Peyer's patch (tissue), 4 donors: ENCODE data around the gene SEPTIN12. TPM values are rescaled to one million over a fixed set of nuclear protein-coding genes. Genes with fewer than 3 reads are reported as not detected.

Experiments used
- DNase-seq, 3 donors: peaks; one replicate each; pipeline ENCODE4 v3.0.0-alpha.2; 2017 to 2019
- H3K27ac ChIP-seq, 4 donors: fragments of 200-600 bp; sonication (generic); one replicate each; pipeline ENCODE4 v1.5.1; 2016 to 2019
- H3K27me3 ChIP-seq, 2 donors: fragments of 200-600 bp; sonication (generic); one replicate each; pipeline ENCODE4 v1.5.1; 2019
- H3K36me3 ChIP-seq, 3 donors: fragments of 200-600 bp; sonication (generic); one replicate each; pipeline ENCODE4 v1.5.1; 2016 to 2019
- H3K4me1 ChIP-seq, 4 donors: fragments of 200-600 bp; sonication (generic); one replicate each; pipeline ENCODE4 v1.5.1; 2016 to 2019
- H3K4me3 ChIP-seq, 4 donors: fragments of 200-600 bp; sonication (generic); 1 replicate in 3 of 4; 2 replicates in 1 of 4; pipeline ENCODE4 v1.5.1; 2016 to 2019; ENCODE audit warnings: mild to moderate bottlenecking in 1 of 4
- H3K9me3 ChIP-seq, 4 donors: fragments of 200-600 bp; sonication (generic); one replicate each; pipeline ENCODE4 v1.5.1; 2016 to 2019; ENCODE audit warnings: mild to moderate bottlenecking in 1 of 4
- POLR2A ChIP-seq, 2 donors: fragments of 450-650 bp; IDR thresholded peaks; one replicate each; pipeline ENCODE4 v1.5.1; 2017; ENCODE audit warnings: antibody characterized with exemption in 2 of 2, mild to moderate bottlenecking in 2 of 2, moderate library complexity in 2 of 2
- total RNA-seq, 4 donors: library from RNA; depleted of rRNA; stranded (reverse); fragments of >200 nt; gene quantifications; one replicate each; pipeline ENCODE4 v1.1.0, GENCODE V29; 2016
- TF ChIP-seq, protein P1 (sequence below), 6 experiments: fragments of 450-650 bp in 4 of 6; fragments of 200-600 bp in 2 of 6; sonication (generic) in 1 of 6; IDR thresholded peaks; one replicate each; pipeline ENCODE4 v1.5.1; 2017 to 2019; ENCODE audit warnings: antibody characterized with exemption in 6 of 6, mild to moderate bottlenecking in 3 of 6, moderate library complexity in 1 of 6

The SEPTIN12 gene
- total RNA-seq, 4 donors from 2014 or later: not detected

DNA sequence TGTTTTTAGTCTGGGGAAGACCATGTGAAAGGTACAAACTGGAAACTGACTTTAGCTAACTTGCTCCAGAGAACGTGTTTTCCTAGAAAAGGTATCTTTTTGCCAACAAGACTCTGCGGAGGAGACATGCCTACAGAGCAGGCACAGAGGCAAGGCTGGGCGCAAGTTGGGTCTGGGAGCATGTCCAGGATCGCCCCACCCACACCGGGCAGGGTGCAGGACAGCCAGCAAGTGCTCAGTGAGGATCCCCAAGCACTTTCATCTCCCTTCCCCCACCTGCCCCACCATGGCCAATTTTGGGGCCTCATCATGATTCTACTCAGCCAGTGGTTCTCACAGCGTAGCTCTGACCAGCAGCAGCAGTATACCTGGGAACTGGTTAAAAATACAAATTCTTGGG is 32.5 kb upstream of the SEPTIN12 start:
- H3K4me1 ChIP-seq: no peaks in the 10 kb centered on the region
- H3K27me3 ChIP-seq: no peaks in the 10 kb centered on the region
- no peak overlapping the region for H3K27ac ChIP-seq
- no peak for DNase-seq
- H3K9me3 ChIP-seq: no peaks in the 10 kb centered on the region
- H3K4me3 ChIP-seq: no peak overlapping the region
- H3K36me3 ChIP-seq: peaks cover 0 to 93% (median 5%) of the 10 kb centered on the region in 3 donors
- TF ChIP-seq, protein P1, sequence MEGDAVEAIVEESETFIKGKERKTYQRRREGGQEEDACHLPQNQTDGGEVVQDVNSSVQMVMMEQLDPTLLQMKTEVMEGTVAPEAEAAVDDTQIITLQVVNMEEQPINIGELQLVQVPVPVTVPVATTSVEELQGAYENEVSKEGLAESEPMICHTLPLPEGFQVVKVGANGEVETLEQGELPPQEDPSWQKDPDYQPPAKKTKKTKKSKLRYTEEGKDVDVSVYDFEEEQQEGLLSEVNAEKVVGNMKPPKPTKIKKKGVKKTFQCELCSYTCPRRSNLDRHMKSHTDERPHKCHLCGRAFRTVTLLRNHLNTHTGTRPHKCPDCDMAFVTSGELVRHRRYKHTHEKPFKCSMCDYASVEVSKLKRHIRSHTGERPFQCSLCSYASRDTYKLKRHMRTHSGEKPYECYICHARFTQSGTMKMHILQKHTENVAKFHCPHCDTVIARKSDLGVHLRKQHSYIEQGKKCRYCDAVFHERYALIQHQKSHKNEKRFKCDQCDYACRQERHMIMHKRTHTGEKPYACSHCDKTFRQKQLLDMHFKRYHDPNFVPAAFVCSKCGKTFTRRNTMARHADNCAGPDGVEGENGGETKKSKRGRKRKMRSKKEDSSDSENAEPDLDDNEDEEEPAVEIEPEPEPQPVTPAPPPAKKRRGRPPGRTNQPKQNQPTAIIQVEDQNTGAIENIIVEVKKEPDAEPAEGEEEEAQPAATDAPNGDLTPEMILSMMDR (IDR thresholded peaks at IDR 0.05): no peak
- no peak for TF ChIP-seq POLR2A (IDR thresholded peaks at IDR 0.05)

DNA sequence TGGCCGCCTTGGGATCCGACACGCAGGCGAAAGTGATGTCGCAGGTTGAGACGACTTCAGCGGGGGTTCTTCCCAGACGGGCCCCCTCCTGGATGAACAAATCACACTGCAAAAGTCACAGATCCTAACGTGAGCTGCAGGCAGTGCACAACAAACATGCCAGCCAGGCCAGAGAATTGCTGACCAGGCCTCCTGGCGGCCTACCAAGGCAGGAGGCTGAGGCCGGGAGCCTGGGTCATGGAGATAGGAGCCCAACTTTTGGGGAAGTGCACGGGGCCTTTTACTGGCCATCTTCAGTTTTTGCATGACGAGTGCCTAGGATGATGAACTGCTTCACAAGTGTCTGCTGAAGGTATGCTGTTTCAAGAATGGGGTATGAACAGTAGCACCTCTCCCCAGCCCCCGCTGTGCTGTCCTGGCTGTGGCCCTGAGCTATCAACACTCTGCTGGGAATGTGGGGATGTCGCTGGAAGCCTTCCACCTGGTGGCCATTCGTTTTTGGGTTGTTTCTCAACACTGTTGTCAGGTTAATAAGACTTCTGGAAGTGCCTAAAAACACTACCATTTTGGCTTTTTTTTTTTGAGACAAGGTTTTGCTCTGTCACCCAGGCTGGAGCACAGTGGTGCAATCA is 26.5 kb upstream of the SEPTIN12 start:
- no peak overlapping the region for H3K4me3 ChIP-seq
- no peak for DNase-seq
- H3K27ac ChIP-seq: peak overlapping the region in 1 of 4 donors; percentile 61
- TF ChIP-seq, protein P1 (IDR thresholded peaks at IDR 0.05): no peak
- no peak for TF ChIP-seq POLR2A (IDR thresholded peaks at IDR 0.05)
- no peaks in the 10 kb centered on the region for H3K9me3 ChIP-seq
- H3K36me3 ChIP-seq: peaks cover 0 to 89% (median 5%) of the 10 kb centered on the region in 3 donors
- H3K4me1 ChIP-seq: peaks cover 0 to 4% (median 0%) of the 10 kb centered on the region in 4 donors
- H3K27me3 ChIP-seq: no peaks in the 10 kb centered on the region

DNA sequence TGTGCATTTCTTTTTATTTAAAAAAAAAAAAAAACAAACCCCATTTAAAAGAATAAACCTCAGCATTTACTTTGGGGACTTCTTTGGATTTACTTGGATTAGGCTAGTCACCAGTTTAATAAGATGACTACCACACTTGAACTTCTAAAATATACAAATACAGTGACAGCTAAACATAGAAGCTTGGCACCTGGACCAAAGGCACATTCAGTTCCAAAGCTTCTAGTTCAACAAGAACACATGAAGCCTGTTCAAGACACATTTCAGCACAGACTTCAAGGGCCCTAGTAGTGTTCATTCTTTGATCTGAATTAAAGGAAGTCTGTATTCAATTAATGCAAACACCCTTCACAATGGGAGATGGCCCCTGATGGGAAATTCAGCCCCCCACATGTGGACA is 25.9 kb upstream of the SEPTIN12 start:
- Histone ChIP-seq H3K4me1 (peaks cover 0 to 4% (median 0%) of the 10 kb centered on the region in 4 donors), H3K9me3 (no peaks in the 10 kb centered on the region), H3K36me3 (peaks cover 0 to 89% (median 0%) of the 10 kb centered on the region in 3 donors), H3K27ac (peak overlapping the region in 1 of 4 donors; percentile 67), H3K27me3 (no peaks in the 10 kb centered on the region), H3K4me3 (no peak overlapping the region)
- no peak for DNase-seq
- TF ChIP-seq, protein P1 (IDR thresholded peaks at IDR 0.05): no peak
- TF ChIP-seq POLR2A (IDR thresholded peaks at IDR 0.05): no peak

DNA sequence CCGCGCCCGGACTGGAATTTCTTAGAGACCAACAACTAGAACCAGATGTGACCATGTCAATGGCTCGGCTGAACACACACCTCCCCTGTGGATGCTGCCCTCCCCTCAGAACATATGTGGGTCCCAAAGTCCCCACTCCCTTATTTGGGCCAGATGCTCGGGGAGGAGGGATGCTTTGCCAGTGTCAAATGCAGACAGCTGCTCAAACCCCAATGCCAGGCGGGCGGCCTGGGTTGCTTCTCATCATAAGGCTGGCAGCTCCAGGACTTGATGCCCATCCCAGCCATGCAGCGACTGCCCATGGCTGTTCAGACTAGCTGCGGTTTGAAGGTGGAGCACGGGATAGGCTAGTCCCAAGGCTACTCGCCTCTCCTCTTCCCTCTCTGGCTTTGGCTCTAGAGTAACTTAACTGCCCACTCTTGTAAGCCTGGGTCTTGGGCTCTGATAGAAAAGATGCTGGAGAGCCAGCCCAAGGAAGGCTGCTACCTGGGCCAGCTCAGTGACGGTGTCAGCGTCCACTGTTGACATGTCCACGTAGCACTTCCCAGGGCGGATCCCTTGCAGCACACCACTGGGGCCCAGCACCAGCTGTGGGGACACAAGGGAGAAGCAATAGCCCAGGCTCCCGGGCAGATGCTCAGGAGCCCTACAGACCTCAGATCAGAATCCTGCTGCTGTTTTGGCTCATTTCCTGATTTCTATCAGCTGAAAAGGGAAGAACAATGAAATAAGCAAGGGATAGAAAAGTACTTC is 25.3 kb upstream of the SEPTIN12 start:
- no peak for DNase-seq
- Histone ChIP-seq H3K4me1 (peaks cover 0 to 4% (median 0%) of the 10 kb centered on the region in 4 donors), H3K27ac (peak overlapping the region in 1 of 4 donors; percentile 67)

DNA sequence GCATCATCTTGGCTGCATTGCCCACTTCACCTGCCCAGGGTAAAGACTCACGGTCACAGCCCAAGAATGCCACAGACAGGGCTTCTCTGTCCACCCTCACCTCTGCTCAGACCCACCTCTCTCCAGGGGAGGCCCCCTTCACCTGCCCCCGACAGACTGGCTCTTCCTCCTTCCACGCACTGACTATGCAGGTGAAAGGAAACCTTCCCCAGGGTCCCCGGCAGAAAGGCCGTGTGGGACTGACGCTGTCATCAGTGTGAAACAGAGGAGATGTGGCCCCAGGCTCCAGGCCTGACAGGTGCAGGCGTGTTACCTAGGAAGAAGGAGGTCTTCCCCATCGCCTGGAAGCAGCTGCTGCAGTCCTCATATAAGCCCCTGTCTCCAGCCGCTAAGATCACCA is 23.6 kb upstream of the SEPTIN12 start:
- Histone ChIP-seq H3K27me3 (no peaks in the 10 kb centered on the region), H3K9me3 (no peaks in the 10 kb centered on the region), H3K27ac (no peak overlapping the region), H3K36me3 (peaks cover 0 to 93% (median 0%) of the 10 kb centered on the region in 3 donors), H3K4me1 (peaks cover 0 to 4% (median 0%) of the 10 kb centered on the region in 4 donors), H3K4me3 (no peak overlapping the region)
- TF ChIP-seq POLR2A (IDR thresholded peaks at IDR 0.05): no peak
- TF ChIP-seq, protein P1 (IDR thresholded peaks at IDR 0.05): no peak
- no peak for DNase-seq

More for the DNA sequence above, 25.3 kb upstream of the SEPTIN12 start:
- no peaks in the 10 kb centered on the region for H3K27me3 ChIP-seq
- TF ChIP-seq, protein P1 (IDR thresholded peaks at IDR 0.05): no peak
- TF ChIP-seq POLR2A (IDR thresholded peaks at IDR 0.05): no peak
- H3K36me3 ChIP-seq: peaks cover 0 to 89% (median 0%) of the 10 kb centered on the region in 3 donors
- no peaks in the 10 kb centered on the region for H3K9me3 ChIP-seq
- no peak overlapping the region for H3K4me3 ChIP-seq
